ENCODE measurements around the gene USF3.

The USF3 gene

GRCh38 chr3:113695786-113696645 lies at the start of gene USF3:
TSS of gene USF3 (minus strand) at chr3:113696642. CDS start at chr3:113674878, 21,764 bp downstream.
- peak; percentile 33 to 52 for DNase-seq

GRCh38 chr3:113745756-113746547 lies 49.5 kb upstream of the USF3 start, which contains the start of gene NAA50:
TSS of gene NAA50 (minus strand) at chr3:113746249. CDS start at chr3:113745949, 300 bp downstream.
- peak; percentile 78 to 91 for DNase-seq

- peak; percentile 35 to 49 for DNase-seq
These were observed 48.7 kb upstream of the USF3 start for GRCh38 chr3:113744941-113745755.

GRCh38 chr3:113743006-113743630 lies 46.7 kb upstream of the USF3 start:
- DNase-seq, result no peak

- DNase-seq, result no peak
These were observed 45.2 kb upstream of the USF3 start for GRCh38 chr3:113741620-113742019.

- DNase-seq, result no peak
These were observed 44.6 kb upstream of the USF3 start for GRCh38 chr3:113741086-113741485.

- DNase-seq, result peak in 1 of 2 experiments; percentile 28
These were observed 40.2 kb upstream of the USF3 start for GRCh38 chr3:113736548-113737089.

GRCh38 chr3:113731694-113732093 lies 35.3 kb upstream of the USF3 start:
- DNase-seq, result no peak

GRCh38 chr3:113730550-113730949 lies 34.1 kb upstream of the USF3 start:
- DNase-seq, result no peak

- no peak for DNase-seq
These were observed 32.2 kb upstream of the USF3 start for GRCh38 chr3:113728661-113729060.

GRCh38 chr3:113721636-113722035 lies 25.2 kb upstream of the USF3 start:
- DNase-seq, result no peak

GRCh38 chr3:113719758-113720157 lies 23.3 kb upstream of the USF3 start:
- DNase-seq, result no peak

- no peak for DNase-seq
These were observed 22.9 kb upstream of the USF3 start for GRCh38 chr3:113719294-113719693.

- no peak for DNase-seq
These were observed 21.4 kb upstream of the USF3 start for GRCh38 chr3:113717818-113718217.

GRCh38 chr3:113717308-113717707 lies 20.9 kb upstream of the USF3 start:
- no peak for DNase-seq

- no peak for DNase-seq
These were observed 18.3 kb upstream of the USF3 start for GRCh38 chr3:113714702-113715101.

- DNase-seq, result no peak
These were observed 15.7 kb upstream of the USF3 start for GRCh38 chr3:113712129-113712528.

- no peak for DNase-seq
These were observed 11.4 kb upstream of the USF3 start for GRCh38 chr3:113707835-113708234.

GRCh38 chr3:113698956-113699355 lies 2.5 kb upstream of the USF3 start:
- DNase-seq, result no peak

GRCh38 chr3:113698213-113698742 lies 1.8 kb upstream of the USF3 start:
- no peak for DNase-seq

- DNase-seq, result no peak
These were observed 1.2 kb upstream of the USF3 start for GRCh38 chr3:113697500-113698090.
